GM21717 (cell line): Measurements from ENCODE around the gene CIRBP.

Source experiments
- ATAC-seq: cut with Tn5 transposase; IDR thresholded peaks from one replicate; pipeline ENCODE4 v1.9.1; 2021; ENCODE audit warnings: mild to moderate bottlenecking, moderate library complexity; ENCODE audit not compliant: unreplicated experiment

Gene CIRBP

GRCh38 chr19:1254530-1255185 is 14.5 kb upstream of the CIRBP start:
- ATAC-seq, result no peak

- ATAC-seq, result no peak
Observed at GRCh38 chr19:1255186-1256161, 13.7 kb upstream of the CIRBP start.

- ATAC-seq, result no peak
Observed at GRCh38 chr19:1256646-1257474, 12.3 kb upstream of the CIRBP start.

- ATAC-seq, result no peak
Observed at GRCh38 chr19:1257475-1258162, 11.5 kb upstream of the CIRBP start.

- no peak for ATAC-seq
Observed at GRCh38 chr19:1258163-1258492, 11.0 kb upstream of the CIRBP start.

GRCh38 chr19:1258707-1259205 is 10.4 kb upstream of the CIRBP start:
- ATAC-seq, result no peak

- ATAC-seq, result peak; percentile 15
Observed at GRCh38 chr19:1259206-1259875, 9.8 kb upstream of the CIRBP start.

- peak; percentile 0 for ATAC-seq
Observed at GRCh38 chr19:1259876-1260748, 9.0 kb upstream of the CIRBP start.

GRCh38 chr19:1260749-1261537 is 8.2 kb upstream of the CIRBP start:
- peak; percentile 29 for ATAC-seq

GRCh38 chr19:1261538-1261797 is 7.7 kb upstream of the CIRBP start:
- no peak for ATAC-seq

- ATAC-seq, result no peak
Observed at GRCh38 chr19:1261798-1262622, 7.1 kb upstream of the CIRBP start.

- no peak for ATAC-seq
Observed at GRCh38 chr19:1262623-1263123, 6.5 kb upstream of the CIRBP start.

- no peak for ATAC-seq
Observed at GRCh38 chr19:1263188-1263587, 5.9 kb upstream of the CIRBP start.

GRCh38 chr19:1264801-1265614 is 4.1 kb upstream of the CIRBP start:
- ATAC-seq, result no peak

GRCh38 chr19:1265615-1266128 is 3.5 kb upstream of the CIRBP start:
- ATAC-seq, result no peak

- no peak for ATAC-seq
Observed at GRCh38 chr19:1266129-1266915, 2.8 kb upstream of the CIRBP start.
